H9 (cell line): ENCODE results near the gene CASP12. TPM values are rescaled to one million over a fixed set of nuclear protein-coding genes. Genes with fewer than 3 reads are reported as not detected.

ENCODE experiments used
- DNase-seq: peaks from one replicate; pipeline ENCODE4 v3.0.0-alpha.2; 2017
- H2AFZ ChIP-seq: one replicate; pipeline ENCODE4 v1.6.1; 2013; ENCODE audit warnings: mild to moderate bottlenecking, low read length, control low read depth, moderate library complexity
- H2AK5ac ChIP-seq: 2 replicates; pipeline ENCODE4 v1.6.1; 2013; ENCODE audit warnings: low read length, control low read depth, mixed read lengths; ENCODE audit not compliant: insufficient read length
- H2BK120ac ChIP-seq: one replicate; pipeline ENCODE4 v1.6.1; 2013; ENCODE audit warnings: low read depth, mild to moderate bottlenecking, low read length, control low read depth, inconsistent platforms; ENCODE audit not compliant: poor library complexity, severe bottlenecking
- H2BK12ac ChIP-seq: 2 replicates; pipeline ENCODE4 v1.6.1; 2013; ENCODE audit warnings: low read length, control low read depth, mixed read lengths, low read depth; ENCODE audit not compliant: insufficient read length
- H2BK15ac ChIP-seq: 2 replicates; pipeline ENCODE4 v1.6.1; 2013; ENCODE audit warnings: low read depth, low read length, control low read depth
- H2BK20ac ChIP-seq: one replicate; pipeline ENCODE4 v1.6.1; 2013; ENCODE audit warnings: low read depth, mild to moderate bottlenecking, low read length, control low read depth, inconsistent platforms; ENCODE audit not compliant: poor library complexity, severe bottlenecking
- H2BK5ac ChIP-seq: 2 replicates; pipeline ENCODE4 v1.6.1; 2013; ENCODE audit warnings: low read length, control low read depth, mixed read lengths; ENCODE audit not compliant: insufficient read length
- H3K14ac ChIP-seq: 2 replicates; pipeline ENCODE4 v1.6.1; 2013; ENCODE audit warnings: low read length, control low read depth; ENCODE audit not compliant: insufficient read depth
- H3K18ac ChIP-seq: 2 replicates; pipeline ENCODE4 v1.6.1; 2013; ENCODE audit warnings: low read depth, mild to moderate bottlenecking, mixed read lengths, low read length, control low read depth; ENCODE audit not compliant: insufficient read length
- H3K23ac ChIP-seq: 2 replicates; pipeline ENCODE4 v1.6.1; 2013; ENCODE audit warnings: low read length, control low read depth, mixed read lengths, low read depth; ENCODE audit not compliant: insufficient read length
- H3K23me2 ChIP-seq: 2 replicates; pipeline ENCODE4 v1.6.1; 2013; ENCODE audit warnings: low read depth, mild to moderate bottlenecking, mixed read lengths, low read length, control low read depth; ENCODE audit not compliant: insufficient read length, poor library complexity, severe bottlenecking
- H3K27ac ChIP-seq: 2 replicates; pipeline ENCODE4 v1.5.1; 2013; ENCODE audit warnings: low read length, control low read depth, mixed read lengths, low read depth; ENCODE audit not compliant: insufficient read length
- H3K27me3 ChIP-seq: 2 replicates; pipeline ENCODE4 v1.6.1; 2013; ENCODE audit warnings: low read length, control low read depth, inconsistent platforms; ENCODE audit not compliant: insufficient read depth
- H3K4ac ChIP-seq: 2 replicates; pipeline ENCODE4 v1.6.1; 2013; ENCODE audit warnings: low read depth, mild to moderate bottlenecking, control low read depth, inconsistent platforms, low read length, moderate library complexity
- H3K4me1 ChIP-seq: 2 replicates; pipeline ENCODE4 v1.6.1; 2013; ENCODE audit warnings: low read length, control low read depth, inconsistent platforms; ENCODE audit not compliant: insufficient read depth
- H3K4me2 ChIP-seq: 2 replicates; pipeline ENCODE4 v1.6.1; 2013; ENCODE audit warnings: low read length, control low read depth, mixed read lengths; ENCODE audit not compliant: insufficient read length, insufficient read depth
- H3K56ac ChIP-seq: 2 replicates; pipeline ENCODE4 v1.6.1; 2013; ENCODE audit warnings: low read depth, mild to moderate bottlenecking, mixed read lengths, low read length, control low read depth; ENCODE audit not compliant: insufficient read length
- H3K79me1 ChIP-seq: 2 replicates; pipeline ENCODE4 v1.6.1; 2013; ENCODE audit warnings: low read depth, mild to moderate bottlenecking, moderate library complexity, low read length, control low read depth, inconsistent platforms; ENCODE audit not compliant: insufficient read depth, poor library complexity, severe bottlenecking
- H3K79me2 ChIP-seq: 2 replicates; pipeline ENCODE4 v1.6.1; 2013; ENCODE audit warnings: low read length, control low read depth, inconsistent platforms; ENCODE audit not compliant: insufficient read depth
- H3K9ac ChIP-seq: 2 replicates; pipeline ENCODE4 v1.6.1; 2013; ENCODE audit warnings: low read length, control low read depth, mixed read lengths; ENCODE audit not compliant: insufficient read length; ENCODE audit errors: extremely low read depth
- H3K9me3 ChIP-seq: one replicate; pipeline ENCODE4 v1.6.1; 2013; ENCODE audit warnings: low read depth, low read length, inconsistent platforms; ENCODE audit not compliant: control insufficient read depth
- H3T11ph ChIP-seq: one replicate; pipeline ENCODE4 v1.6.1; 2013; ENCODE audit warnings: mild to moderate bottlenecking, low read length, control low read depth, inconsistent platforms
- H4K20me1 ChIP-seq: one replicate; pipeline ENCODE4 v1.6.1; 2013; ENCODE audit not compliant: control insufficient read depth, insufficient read length, insufficient read depth
- H4K5ac ChIP-seq: 2 replicates; pipeline ENCODE4 v1.6.1; 2013; ENCODE audit warnings: low read depth, mild to moderate bottlenecking, mixed read lengths, low read length, control low read depth; ENCODE audit not compliant: insufficient read length
- H4K8ac ChIP-seq: replicated peaks from 2 replicates; pipeline ENCODE4 v1.6.1; 2013; ENCODE audit warnings: low read length, control low read depth, mixed read lengths, low read depth; ENCODE audit not compliant: insufficient read length
- H4K91ac ChIP-seq: 2 replicates; pipeline ENCODE4 v1.6.1; 2013; ENCODE audit warnings: low read depth, mild to moderate bottlenecking, moderate library complexity, mixed read lengths, low read length, control low read depth; ENCODE audit not compliant: insufficient read length
- H3K27ac Mint-ChIP-seq, 3 experiments: 2 replicates in 2 of 3; 3 replicates in 1 of 3; pipeline ENCODE4 v1.8.0; 2020 to 2021; ENCODE audit warnings: mixed read lengths in 3 of 3, mild to moderate bottlenecking in 1 of 3, moderate library complexity in 1 of 3
- H3K27me3 Mint-ChIP-seq: 2 replicates; pipeline ENCODE4 v1.8.0; 2021; ENCODE audit warnings: low read depth, mild to moderate bottlenecking, moderate library complexity, mixed read lengths
- H3K36me3 Mint-ChIP-seq, 3 experiments: 2 replicates in 2 of 3; 3 replicates in 1 of 3; pipeline ENCODE4 v1.8.0; 2020 to 2021; ENCODE audit warnings: low read depth in 3 of 3, mixed read lengths in 3 of 3; ENCODE audit not compliant: insufficient read depth in 1 of 3
- H3K4me1 Mint-ChIP-seq, 2 experiments: 2 replicates each; pipeline ENCODE4 v1.8.0; 2020; ENCODE audit warnings: mixed read lengths in 2 of 2
- H3K4me3 Mint-ChIP-seq, 2 experiments: 2 replicates in 1 of 2; 3 replicates in 1 of 2; pipeline ENCODE4 v1.8.0; 2020 to 2021; ENCODE audit warnings: mild to moderate bottlenecking in 2 of 2, mixed read lengths in 2 of 2, moderate library complexity in 1 of 2
- H3K9me3 Mint-ChIP-seq, 2 experiments: 2 replicates in 1 of 2; 3 replicates in 1 of 2; pipeline ENCODE4 v1.8.0; 2020; ENCODE audit warnings: mild to moderate bottlenecking in 2 of 2, mixed read lengths in 2 of 2, moderate library complexity in 1 of 2
- WGBS: extraction: QIAGEN DNeasy Blood & Tissue Kit; methylation state at CpG from one replicate; pipeline ENCODE4 v1.1.7; 2013; ENCODE audit warnings: missing lambda C conversion rate, low lambda C conversion rate, mixed read lengths; ENCODE audit not compliant: insufficient read length; ENCODE audit errors: extremely low coverage; 5-methylcytosine and 5-hydroxymethylcytosine counted together
- total RNA-seq: library from RNA; stranded (reverse); gene quantifications from 2 replicates; pipeline ENCODE4 v1.2.1, GENCODE V29; 2021
- TF ChIP-seq, protein P1 (sequence below): fragments of 200-600 bp; sonication (generic); conservative IDR thresholded peaks from 3 replicates; pipeline ENCODE4 v1.8.0; 2021; ENCODE audit warnings: antibody characterized with exemption, mild to moderate bottlenecking

CASP12 gene
- total RNA-seq, 1 experiment from 2014 or later = not detected

DNA sequence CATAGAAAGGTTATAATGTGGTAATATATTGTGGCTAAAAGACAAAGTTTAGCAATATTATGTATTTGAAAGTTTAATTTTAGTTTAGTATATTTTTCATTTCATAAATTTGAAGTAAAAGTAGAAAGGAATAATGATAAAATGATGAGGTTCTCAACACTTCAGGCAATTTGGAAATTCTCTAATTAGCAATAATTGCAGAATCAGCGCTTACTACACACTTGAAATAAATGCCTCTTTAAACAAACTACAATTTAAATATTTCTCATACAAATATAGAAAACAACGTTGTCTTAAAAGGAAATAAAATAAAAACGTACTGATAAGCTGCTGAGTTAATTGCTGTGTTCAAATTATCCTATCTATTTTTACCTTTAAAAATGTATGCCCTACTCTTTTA lies 25.9 kb downstream of the CASP12 start:
- no peak for DNase-seq
- H3K27me3 ChIP-seq = no peaks in the 10 kb centered on the region
- no peak overlapping the region for H2AFZ ChIP-seq
- no peak overlapping the region for H3K4me2 ChIP-seq
- no peak overlapping the region for H3K14ac ChIP-seq
- no peaks in the 10 kb centered on the region for H3K4me1 ChIP-seq
- H4K91ac ChIP-seq = no peak overlapping the region
- no peaks in the 10 kb centered on the region for H3K9me3 ChIP-seq
- no peaks in the 10 kb centered on the region for H4K20me1 ChIP-seq
- H3K27me3 Mint-ChIP-seq = no peaks in the 10 kb centered on the region
- H3K4ac ChIP-seq = no peak overlapping the region
- H3K4me3 Mint-ChIP-seq = no peak overlapping the region
- H3T11ph ChIP-seq = no peak overlapping the region
- no peak overlapping the region for H3K27ac ChIP-seq
- no peak overlapping the region for H2BK120ac ChIP-seq
- no peak overlapping the region for H2BK5ac ChIP-seq
- H2BK15ac ChIP-seq = no peak overlapping the region
- H2AK5ac ChIP-seq = no peak overlapping the region
- H2BK20ac ChIP-seq = no peak overlapping the region
- H3K79me1 ChIP-seq = no peaks in the 10 kb centered on the region
- H2BK12ac ChIP-seq = no peak overlapping the region
- H3K79me2 ChIP-seq = no peaks in the 10 kb centered on the region
- no peak overlapping the region for H3K9ac ChIP-seq
- 100% methylated on average over 1 of the region's 3 CpGs for WGBS
- no peak overlapping the region for H3K23ac ChIP-seq
- H4K5ac ChIP-seq = no peak overlapping the region
- H3K4me1 Mint-ChIP-seq = peaks cover 6 to 7% of the 10 kb centered on the region in 2 experiments
- no peak overlapping the region for H3K56ac ChIP-seq
- H3K9me3 Mint-ChIP-seq = peaks cover 0 to 6% of the 10 kb centered on the region in 2 experiments; a peak in 3 of 5 replicates
- 0 out of 7 replicates have a peak, but pooled peaks cover 0 to 3% (median 0%) of the 10 kb centered on the region in 3 experiments for H3K36me3 Mint-ChIP-seq
- TF ChIP-seq, protein P1, sequence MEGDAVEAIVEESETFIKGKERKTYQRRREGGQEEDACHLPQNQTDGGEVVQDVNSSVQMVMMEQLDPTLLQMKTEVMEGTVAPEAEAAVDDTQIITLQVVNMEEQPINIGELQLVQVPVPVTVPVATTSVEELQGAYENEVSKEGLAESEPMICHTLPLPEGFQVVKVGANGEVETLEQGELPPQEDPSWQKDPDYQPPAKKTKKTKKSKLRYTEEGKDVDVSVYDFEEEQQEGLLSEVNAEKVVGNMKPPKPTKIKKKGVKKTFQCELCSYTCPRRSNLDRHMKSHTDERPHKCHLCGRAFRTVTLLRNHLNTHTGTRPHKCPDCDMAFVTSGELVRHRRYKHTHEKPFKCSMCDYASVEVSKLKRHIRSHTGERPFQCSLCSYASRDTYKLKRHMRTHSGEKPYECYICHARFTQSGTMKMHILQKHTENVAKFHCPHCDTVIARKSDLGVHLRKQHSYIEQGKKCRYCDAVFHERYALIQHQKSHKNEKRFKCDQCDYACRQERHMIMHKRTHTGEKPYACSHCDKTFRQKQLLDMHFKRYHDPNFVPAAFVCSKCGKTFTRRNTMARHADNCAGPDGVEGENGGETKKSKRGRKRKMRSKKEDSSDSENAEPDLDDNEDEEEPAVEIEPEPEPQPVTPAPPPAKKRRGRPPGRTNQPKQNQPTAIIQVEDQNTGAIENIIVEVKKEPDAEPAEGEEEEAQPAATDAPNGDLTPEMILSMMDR = no peak
- H3K23me2 ChIP-seq = no peaks in the 10 kb centered on the region
- no peak overlapping the region for H4K8ac ChIP-seq
- H3K27ac Mint-ChIP-seq = no peak overlapping the region
- H3K18ac ChIP-seq = no peak overlapping the region
